Parathyroid adenoma (tissue), 2 donors: ENCODE measurements around the gene TENM3.

Experiments
- H2AFZ ChIP-seq: fragments of 300-600 bp; sonication (generic); one replicate; pipeline ENCODE4 v1.7.0; 2017; ENCODE audit warnings: antibody characterized with exemption, mild to moderate bottlenecking
- H3K27ac ChIP-seq: fragments of 300-600 bp; sonication (generic); one replicate; pipeline ENCODE4 v1.7.0; 2017
- H3K27me3 ChIP-seq: fragments of 300-600 bp; sonication (generic); one replicate; pipeline ENCODE4 v1.7.0; 2017; ENCODE audit warnings: low read length; ENCODE audit not compliant: control insufficient read depth, insufficient read depth
- H3K36me3 ChIP-seq: fragments of 300-600 bp; sonication (generic); one replicate; pipeline ENCODE4 v1.7.0; 2017; ENCODE audit warnings: low read length; ENCODE audit not compliant: control insufficient read depth, insufficient read depth
- H3K4me1 ChIP-seq: fragments of 300-600 bp; sonication (generic); one replicate; pipeline ENCODE4 v1.7.0; 2017; ENCODE audit warnings: control low read depth
- H3K4me2 ChIP-seq: fragments of 300-600 bp; sonication (generic); one replicate; pipeline ENCODE4 v1.7.0; 2017; ENCODE audit warnings: low read length
- H3K4me3 ChIP-seq: fragments of 300-600 bp; sonication (generic); one replicate; pipeline ENCODE4 v1.7.0; 2017; ENCODE audit warnings: low read depth, low read length
- H3K79me2 ChIP-seq: fragments of 300-600 bp; sonication (generic); one replicate; pipeline ENCODE4 v1.7.0; 2017; ENCODE audit warnings: control low read depth
- H3K9ac ChIP-seq: fragments of 300-600 bp; sonication (generic); one replicate; pipeline ENCODE4 v1.7.0; 2017; ENCODE audit warnings: mild to moderate bottlenecking
- H3K9me3 ChIP-seq: fragments of 300-600 bp; sonication (generic); one replicate; pipeline ENCODE4 v1.7.0; 2017; ENCODE audit warnings: low read length; ENCODE audit not compliant: control insufficient read depth
- CTCF ChIP-seq: fragments of 300-600 bp; sonication (generic); IDR thresholded peaks from one replicate; pipeline ENCODE4 v1.7.0; 2017; ENCODE audit warnings: antibody characterized with exemption, mild to moderate bottlenecking
- donor health status: primary hyperparathyroidism.

The TENM3 gene

GRCh38 chr4:182717788-182718583, 474.8 kb downstream of the TENM3 start:
- Histone ChIP-seq H3K9me3 (no peaks in the 10 kb centered on the region), H3K27me3 (no peaks in the 10 kb centered on the region), H3K9ac (no peak overlapping the region), H3K4me1 (no peaks in the 10 kb centered on the region), H3K27ac (no peak overlapping the region), H2AFZ (no peak overlapping the region), H3K4me2 (no peak overlapping the region), H3K36me3 (no peaks in the 10 kb centered on the region), H3K79me2 (no peaks in the 10 kb centered on the region), H3K4me3 (no peak overlapping the region)
- TF ChIP-seq CTCF, result no peak

- Histone ChIP-seq H3K36me3 (no peaks in the 10 kb centered on the region), H3K9ac (no peak overlapping the region), H3K4me2 (no peak overlapping the region), H3K27ac (no peak overlapping the region), H3K9me3 (no peaks in the 10 kb centered on the region), H3K79me2 (no peaks in the 10 kb centered on the region), H3K4me3 (no peak overlapping the region), H2AFZ (no peak overlapping the region), H3K27me3 (no peaks in the 10 kb centered on the region), H3K4me1 (no peaks in the 10 kb centered on the region)
- no peak for TF ChIP-seq CTCF
Observed at GRCh38 chr4:182724414-182724813, 481.2 kb downstream of the TENM3 start.

- Histone ChIP-seq H3K9ac (no peak overlapping the region), H3K36me3 (no peaks in the 10 kb centered on the region), H3K4me3 (no peak overlapping the region), H3K9me3 (no peaks in the 10 kb centered on the region), H3K27me3 (no peaks in the 10 kb centered on the region), H3K79me2 (no peaks in the 10 kb centered on the region), H3K27ac (no peak overlapping the region), H3K4me1 (no peaks in the 10 kb centered on the region), H2AFZ (no peak overlapping the region), H3K4me2 (no peak overlapping the region)
- TF ChIP-seq CTCF, result no peak
Observed at GRCh38 chr4:182729516-182729915, 486.3 kb downstream of the TENM3 start.

- Histone ChIP-seq H3K27ac (no peak overlapping the region), H3K4me2 (no peak overlapping the region), H3K36me3 (no peaks in the 10 kb centered on the region), H3K4me1 (no peaks in the 10 kb centered on the region), H3K27me3 (no peaks in the 10 kb centered on the region), H3K9ac (no peak overlapping the region), H3K79me2 (no peaks in the 10 kb centered on the region), H3K9me3 (no peaks in the 10 kb centered on the region), H2AFZ (no peak overlapping the region), H3K4me3 (no peak overlapping the region)
- TF ChIP-seq CTCF, result no peak
Observed at GRCh38 chr4:182730791-182731190, 487.6 kb downstream of the TENM3 start.

- no peak overlapping the region for H3K27ac ChIP-seq
- H2AFZ ChIP-seq, result no peak overlapping the region
- no peak overlapping the region for H3K9ac ChIP-seq
- TF ChIP-seq CTCF, result no peak
- no peak overlapping the region for H3K4me2 ChIP-seq
- no peaks in the 10 kb centered on the region for H3K27me3 ChIP-seq
- no peaks in the 10 kb centered on the region for H3K9me3 ChIP-seq
- no peaks in the 10 kb centered on the region for H3K36me3 ChIP-seq
- no peaks in the 10 kb centered on the region for H3K4me1 ChIP-seq
- no peaks in the 10 kb centered on the region for H3K79me2 ChIP-seq
- H3K4me3 ChIP-seq, result no peak overlapping the region
Observed at GRCh38 chr4:182736207-182736606, 493.0 kb downstream of the TENM3 start.
